Endothelial cell of umbilical vein (primary cell): Measurements from ENCODE around the gene FGA. TPM values are rescaled to one million over a fixed set of nuclear protein-coding genes. Genes with fewer than 3 reads are reported as not detected.

ENCODE experiments used
- BruUV-seq: library from RNA; stranded (reverse); fragments of 400-500 nt; replicated peaks from 2 replicates; lab custom pipeline; 2021; lab: Mats Ljungman, UMichigan
- CTCF ChIA-PET: fragments of 300-600, 350-600 bp; sonication (Branson Sonifier 250); formaldehyde crosslinking; loops from one replicate; lab custom pipeline; 2021; ENCODE audit warnings: antibody characterized with exemption, inconsistent platforms; lab: Charles Lee
- POLR2A ChIA-PET: fragments of 300-600, 350-600 bp; sonication (Branson Sonifier 250); formaldehyde crosslinking; loops from one replicate; lab custom pipeline; 2021; ENCODE audit warnings: antibody characterized with exemption, inconsistent platforms; lab: Charles Lee
- DNase-seq: peaks from one replicate; pipeline ENCODE4 v3.0.0-alpha.2; 2011; ENCODE audit warnings: low read depth, low spot score
- FAIRE-seq: peaks from 2 replicates; lab custom pipeline; 2011; peaks lifted over from hg19 to GRCh38; lab: Jason Lieb, UNC
- H2AFZ ChIP-seq: 2 replicates; pipeline ENCODE4 v1.6.0; 2012; ENCODE audit warnings: low read depth, low read length, control low read depth, inconsistent platforms
- H3K27ac ChIP-seq: 2 replicates; pipeline ENCODE4 v1.5.1; 2011; ENCODE audit warnings: low read depth, mild to moderate bottlenecking, control low read depth, low read length, moderate library complexity; ENCODE audit not compliant: insufficient read depth
- H3K27me3 ChIP-seq, 2 experiments: 2 replicates each; pipeline versions ENCODE4 v1.6.0 to v1.6.1; 2011; ENCODE audit warnings: low read length in 2 of 2, mixed read lengths in 1 of 2; ENCODE audit not compliant: control insufficient read depth in 2 of 2, insufficient read depth in 2 of 2
- H3K36me3 ChIP-seq, 2 experiments: 2 replicates in 1 of 2; 3 replicates in 1 of 2; pipeline ENCODE4 v1.5.1; 2011; ENCODE audit warnings: low read length in 2 of 2, mild to moderate bottlenecking in 1 of 2, moderate library complexity in 1 of 2; ENCODE audit not compliant: control insufficient read depth in 2 of 2, insufficient read depth in 2 of 2; ENCODE audit errors: extremely low read depth in 1 of 2
- H3K4me1 ChIP-seq: 3 replicates; pipeline ENCODE4 v1.5.1; 2011; ENCODE audit warnings: mild to moderate bottlenecking, low read length; ENCODE audit not compliant: control insufficient read depth, insufficient read depth; ENCODE audit errors: extremely low read depth
- H3K4me2 ChIP-seq: 2 replicates; pipeline ENCODE4 v1.6.1; 2011; ENCODE audit warnings: low read length, control low read depth, mixed read lengths; ENCODE audit not compliant: insufficient read depth
- H3K4me3 ChIP-seq, 3 experiments: fragments of 200-600 bp in 1 of 3; sonication (generic), shearing (Covaris generic) in 1 of 3; replicated peaks in 1 of 3; 2 replicates each; pipeline ENCODE4 v1.5.1; 2011 to 2016; ENCODE audit warnings: control low read depth in 3 of 3, low read length in 3 of 3, mild to moderate bottlenecking in 2 of 3, inconsistent platforms in 1 of 3, low read depth in 1 of 3, moderate library complexity in 1 of 3; ENCODE audit not compliant: insufficient read depth in 1 of 3
- H3K79me2 ChIP-seq: 2 replicates; pipeline ENCODE4 v1.6.0; 2012; ENCODE audit warnings: low read length, inconsistent platforms; ENCODE audit not compliant: control insufficient read depth, insufficient read depth
- H3K9ac ChIP-seq: replicated peaks from 2 replicates; pipeline ENCODE3; 2011; ENCODE audit warnings: low read length, control low read depth; ENCODE audit not compliant: insufficient read depth; ENCODE audit errors: extremely low read depth
- H3K9me1 ChIP-seq: replicated peaks from 3 replicates; pipeline ENCODE4 v1.6.0; 2011; ENCODE audit warnings: mild to moderate bottlenecking, low read length; ENCODE audit not compliant: control insufficient read depth, insufficient read depth; ENCODE audit errors: extremely low read depth
- H3K9me3 ChIP-seq: replicated peaks from 2 replicates; pipeline ENCODE4 v1.5.1; 2012; ENCODE audit warnings: low read length, inconsistent platforms; ENCODE audit not compliant: control insufficient read depth, insufficient read depth
- H4K20me1 ChIP-seq: replicated peaks from 2 replicates; pipeline ENCODE3; 2011; ENCODE audit warnings: mild to moderate bottlenecking, low read length; ENCODE audit not compliant: control insufficient read depth, insufficient read depth; ENCODE audit errors: extremely low read depth
- CTCF ChIP-seq, 2 donors: IDR thresholded peaks; 1 replicate in 1 of 2; 2 replicates in 1 of 2; pipeline ENCODE4 v1.5.1; 2011; ENCODE audit warnings: low read length in 2 of 2, mild to moderate bottlenecking in 2 of 2, moderate library complexity in 2 of 2, control low read depth in 1 of 2, inconsistent platforms in 1 of 2, low read depth in 1 of 2; ENCODE audit not compliant: insufficient read depth in 1 of 2; ENCODE audit errors: extremely low read depth in 1 of 2
- EZH2 ChIP-seq: IDR thresholded peaks from 2 replicates; pipeline ENCODE4 v1.6.1; 2012; ENCODE audit warnings: borderline replicate concordance, low read depth, mild to moderate bottlenecking, moderate library complexity, low read length, inconsistent platforms; ENCODE audit not compliant: severe bottlenecking
- FOS ChIP-seq: IDR thresholded peaks from 2 replicates; pipeline ENCODE4 v1.6.1; 2011; ENCODE audit warnings: mild to moderate bottlenecking, low read length, moderate library complexity, borderline replicate concordance; ENCODE audit not compliant: insufficient read depth
- GATA2 ChIP-seq: IDR thresholded peaks from 2 replicates; pipeline ENCODE4 v1.7.0; 2011; ENCODE audit warnings: low read depth, mild to moderate bottlenecking, moderate library complexity, mixed read lengths, low read length; ENCODE audit not compliant: insufficient read length, insufficient read depth
- JUN ChIP-seq: IDR thresholded peaks from 2 replicates; pipeline ENCODE4 v1.6.1; 2011; ENCODE audit warnings: borderline replicate concordance, low read depth; ENCODE audit not compliant: insufficient read length, insufficient read depth
- MAX ChIP-seq: IDR thresholded peaks from 2 replicates; pipeline ENCODE4 v1.6.1; 2011; ENCODE audit not compliant: insufficient read depth, insufficient read length
- MYC ChIP-seq: IDR thresholded peaks from one replicate; pipeline ENCODE4 v1.6.1; 2011; ENCODE audit warnings: mild to moderate bottlenecking, low read depth, low read length
- POLR2A ChIP-seq: IDR thresholded peaks from 2 replicates; pipeline ENCODE4 v1.6.1; 2012; ENCODE audit warnings: low read depth, mild to moderate bottlenecking, control low read depth, low read length
- POLR2AphosphoS5 ChIP-seq: IDR thresholded peaks from 2 replicates; pipeline ENCODE4 v1.6.1; 2012; ENCODE audit warnings: low read depth, mild to moderate bottlenecking, control low read depth, low read length, moderate library complexity; ENCODE audit not compliant: insufficient read depth
- dilution Hi-C: fragments of 300-500 bp; cut with MboI; formaldehyde crosslinking; loops from one replicate; pipeline ENCODE4 v1.15.0; 2019; ENCODE audit warnings: low sequenced_read_pairs; ENCODE audit not compliant: extremely low pct_ligation_motif_present
- intact Hi-C: fragments of 100-400 bp; cut with micrococcal nuclease; formaldehyde crosslinking; loops from one replicate; pipeline ENCODE4 v1.10.0; 2022
- polyA plus RNA-seq, 4 experiments: library from polyadenylated mRNA; depleted of rRNA in 3 of 4; stranded (reverse) in 3 of 4; unstranded in 1 of 4; fragments of >200 nt; gene quantifications; 2 replicates each; pipeline versions ENCODE4 v1.2.1 to v1.2.3, GENCODE V29; 2011 to 2012; ENCODE audit warnings: missing spikeins in 1 of 4
- total RNA-seq: library from RNA; stranded (reverse); gene quantifications from 2 replicates; pipeline ENCODE4 v1.2.3, GENCODE V29; 2021

The FGA gene
- total and polyA plus RNA-seq, 2 donors (not counting 3 experiments of a cell fraction or from before 2014, with no cell fraction given), result not detected

GRCh38 chr4:154578919-154579318, 11.6 kb downstream of the FGA start:
- Histone ChIP-seq H4K20me1 (no peaks in the 10 kb centered on the region), H3K9ac (no peak overlapping the region), H2AFZ (no peak overlapping the region), H3K27me3 (peaks cover 0 to 2% of the 10 kb centered on the region in 2 experiments), H3K9me3 (no peaks in the 10 kb centered on the region), H3K27ac (no peak overlapping the region), H3K4me3 (no peak overlapping the region), H3K4me1 (no peaks in the 10 kb centered on the region), H3K4me2 (no peak overlapping the region), H3K9me1 (no peaks in the 10 kb centered on the region), H3K79me2 (no peaks in the 10 kb centered on the region), H3K36me3 (no peaks in the 10 kb centered on the region)
- dilution Hi-C loops, result no loop called here
- TF ChIP-seq GATA2, result no peak
- TF ChIP-seq POLR2A, result no peak
- no peak for TF ChIP-seq MAX
- TF ChIP-seq CTCF (IDR thresholded peaks at IDR 0.05; ENCODE audit: extremely low read depth in 1 of 2, insufficient read depth in 1 of 2, low read depth in 1 of 2, low read length in 2 of 2), result no peak
- no peak for TF ChIP-seq POLR2AphosphoS5
- no peak for TF ChIP-seq EZH2
- no peak for TF ChIP-seq JUN
- TF ChIP-seq FOS, result no peak
- TF ChIP-seq MYC, result no peak
- intact Hi-C loops, result no loop called here
- no peak for FAIRE-seq
- no TSS peak for BruUV-seq
- ChIA-PET POLR2A (no interaction called here), CTCF (no interaction called here)
- no peak for DNase-seq
